Kidney epithelial cell (primary cell): ENCODE results near the gene KCTD5. TPM values are rescaled to one million over a fixed set of nuclear protein-coding genes. Genes with fewer than 3 reads are reported as not detected.

ENCODE experiments used
- DNase-seq: peaks from one replicate; pipeline ENCODE4 v3.0.0-alpha.2; 2010; ENCODE audit warnings: low read depth
- H3K27me3 ChIP-seq: 2 replicates; pipeline ENCODE4 v1.6.0; 2011; ENCODE audit warnings: low read length; ENCODE audit not compliant: control insufficient read depth, insufficient read depth
- H3K36me3 ChIP-seq: 2 replicates; pipeline ENCODE4 v1.5.1; 2011; ENCODE audit warnings: low read length; ENCODE audit not compliant: control insufficient read depth, insufficient read depth
- H3K4me3 ChIP-seq: 2 replicates; pipeline ENCODE4 v1.5.1; 2011; ENCODE audit warnings: low read depth, mild to moderate bottlenecking, control low read depth, low read length
- CTCF ChIP-seq: IDR thresholded peaks from 2 replicates; pipeline ENCODE4 v1.5.1; 2011; ENCODE audit warnings: mild to moderate bottlenecking, moderate library complexity, low read length, control low read depth, inconsistent platforms; ENCODE audit not compliant: insufficient read depth, poor library complexity, severe bottlenecking
- total RNA-seq: library from RNA; depleted of rRNA; stranded (reverse); fragments of >200 nt; gene quantifications from 2 replicates; pipeline ENCODE4 v1.2.3, GENCODE V29; 2015

KCTD5 gene
- total RNA-seq, 1 donor from 2014 or later = 47.4 TPM

DNA sequence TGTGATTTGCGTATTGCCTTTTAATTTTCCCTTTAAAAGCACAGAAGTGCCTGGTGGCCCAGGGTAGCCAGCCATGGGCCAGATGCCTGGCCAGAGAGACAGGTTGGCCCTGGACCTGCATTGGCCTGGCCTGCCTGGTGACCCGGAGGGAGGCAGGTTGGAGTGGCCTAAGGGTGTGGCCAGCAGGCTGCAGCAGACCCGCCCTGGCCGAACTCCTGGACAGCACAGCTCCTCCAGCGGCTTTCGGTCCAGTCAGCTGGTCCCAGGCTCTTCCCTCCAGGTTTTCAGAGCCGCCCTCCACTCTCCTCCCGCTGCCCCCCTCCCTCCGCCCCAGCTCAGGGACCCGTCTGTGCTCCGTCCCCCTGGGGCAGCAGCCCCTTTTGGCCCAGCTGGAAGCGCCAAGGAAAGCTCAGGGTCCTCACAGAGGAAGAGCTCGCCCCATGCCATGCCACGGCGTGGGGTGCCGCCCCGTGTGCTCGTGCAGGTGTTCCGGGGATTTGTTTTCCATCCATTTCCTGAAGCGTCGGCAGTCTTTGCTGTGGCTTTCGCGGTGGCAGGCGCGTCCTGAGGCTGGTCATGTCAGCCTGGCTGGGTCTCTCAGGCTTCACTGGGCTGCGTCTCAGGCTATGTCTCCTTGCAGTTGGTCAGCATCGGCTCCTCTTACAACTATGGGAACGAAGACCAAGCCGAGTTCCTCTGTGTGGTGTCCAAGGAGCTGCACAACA, 19.6 kb downstream of the KCTD5 start:
- no peaks in the 10 kb centered on the region for H3K27me3 ChIP-seq
- H3K4me3 ChIP-seq = no peak overlapping the region
- H3K36me3 ChIP-seq = peaks cover 3% of the 10 kb centered on the region
- DNase-seq = no peak
- no peak for TF ChIP-seq CTCF

GRCh38 chr16:2702438-2702825, 20.1 kb downstream of the KCTD5 start:
- TF ChIP-seq CTCF = no peak
- Histone ChIP-seq H3K36me3 (peaks cover 3% of the 10 kb centered on the region), H3K4me3 (no peak overlapping the region), H3K27me3 (no peaks in the 10 kb centered on the region)
- no peak for DNase-seq

DNA sequence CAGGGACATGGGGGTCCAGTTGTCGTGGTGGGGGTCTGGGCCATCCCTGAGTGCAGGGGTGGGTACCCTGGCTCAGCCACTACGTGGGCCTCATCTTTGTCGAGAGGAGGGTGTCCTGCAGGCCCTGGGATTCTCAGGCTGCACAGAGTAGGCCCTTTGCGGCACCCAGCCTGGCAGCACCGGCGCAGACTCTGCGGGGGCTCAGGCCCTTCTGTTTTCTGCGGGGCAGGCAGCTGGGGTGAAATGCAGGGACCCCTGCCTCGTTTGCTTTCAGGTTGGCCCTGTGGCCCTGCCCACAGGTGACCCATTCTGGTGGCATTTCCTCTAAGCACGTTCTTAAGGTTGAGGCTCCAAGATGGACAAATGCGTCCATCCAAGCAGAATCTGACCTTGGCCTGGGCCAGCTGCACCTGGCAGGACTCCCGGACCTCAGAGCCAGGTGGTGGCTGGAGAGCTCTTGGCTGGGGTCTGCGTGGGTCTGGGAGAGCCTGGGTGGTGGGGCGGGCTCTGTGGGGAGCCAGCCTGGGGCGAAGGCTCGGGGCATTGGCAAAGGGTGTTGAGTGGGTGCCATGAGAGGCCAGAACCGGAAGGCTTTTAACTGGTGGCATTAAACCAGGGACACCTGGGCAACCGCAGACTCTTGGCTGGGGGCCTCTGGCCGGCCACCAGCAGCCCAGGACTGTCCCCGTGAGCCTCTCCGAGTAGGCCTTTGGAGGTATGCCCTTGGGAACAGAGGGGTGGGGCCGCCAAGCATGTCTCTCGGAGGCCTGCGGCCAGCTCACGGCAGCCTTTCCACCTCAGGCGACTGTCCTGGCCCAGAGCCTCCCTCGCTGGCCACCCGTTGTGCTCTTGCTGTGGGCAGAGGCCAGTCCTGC, 20.8 kb downstream of the KCTD5 start:
- H3K36me3 ChIP-seq = peaks cover 3% of the 10 kb centered on the region
- DNase-seq = no peak

GRCh38 chr16:2704166-2704982, 22.1 kb downstream of the KCTD5 start:
- TF ChIP-seq CTCF = no peak
- Histone ChIP-seq H3K27me3 (no peaks in the 10 kb centered on the region), H3K36me3 (peaks cover 1% of the 10 kb centered on the region), H3K4me3 (no peak overlapping the region)
- DNase-seq = no peak

More for the DNA sequence above, 20.8 kb downstream of the KCTD5 start:
- Histone ChIP-seq H3K4me3 (no peak overlapping the region), H3K27me3 (no peaks in the 10 kb centered on the region)
- TF ChIP-seq CTCF = no peak

GRCh38 chr16:2704983-2705275, 22.6 kb downstream of the KCTD5 start:
- no peak for DNase-seq
- Histone ChIP-seq H3K36me3 (peaks cover 1% of the 10 kb centered on the region), H3K4me3 (no peak overlapping the region), H3K27me3 (no peaks in the 10 kb centered on the region)
- no peak for TF ChIP-seq CTCF
